K562 (cell line): ENCODE data around the gene KLK13. TPM values are rescaled to one million over a fixed set of nuclear protein-coding genes. Genes with fewer than 3 reads are reported as not detected.

Source experiments
- CEBPG ChIP-seq, 3 experiments: fragments of 200-800 bp in 1 of 3; sonication (Bioruptor generic) in 1 of 3; sonication (generic) in 1 of 3; formaldehyde crosslinking in 1 of 3; IDR thresholded peaks in 2 of 3; conservative IDR thresholded peaks in 1 of 3; 2 replicates each; pipeline versions ENCODE4 v1.6.1 to v1.8.0; 2016 to 2022; ENCODE audit warnings: missing compliant biosample characterization in 2 of 3, missing genetic modification characterization in 2 of 3, mild to moderate bottlenecking in 1 of 3, missing genetic modification reagents in 1 of 3
- HMG20B ChIP-seq: fragments of 250-450 bp; sonication (Bioruptor Pico); IDR thresholded peaks from 2 replicates; pipeline ENCODE4 v1.5.0; 2021; ENCODE audit warnings: mild to moderate bottlenecking
- HNRNPL ChIP-seq: fragments of 200-400 bp; formaldehyde crosslinking; IDR thresholded peaks from 2 replicates; pipeline ENCODE4 v1.6.1; 2017; ENCODE audit warnings: low read depth, mild to moderate bottlenecking, low read length
- MECOM ChIP-seq: fragments of 250-450 bp; sonication (Bioruptor Pico); IDR thresholded peaks from 2 replicates; pipeline ENCODE4 v1.8.0; 2022; ENCODE audit warnings: inconsistent platforms
- MYBL2 ChIP-seq, 2 experiments: fragments of 450-650 bp in 1 of 2; sonication (generic) in 1 of 2; formaldehyde crosslinking in 1 of 2; IDR thresholded peaks; 2 replicates each; pipeline versions ENCODE4 v1.6.1 to v1.8.1; 2017 to 2022; ENCODE audit warnings: borderline replicate concordance in 1 of 2, inconsistent platforms in 1 of 2, low read depth in 1 of 2, mild to moderate bottlenecking in 1 of 2, missing genetic modification reagents in 1 of 2, moderate library complexity in 1 of 2
- PHB2 ChIP-seq: fragments of 450-650 bp; IDR thresholded peaks from 2 replicates; pipeline ENCODE4 v1.6.1; 2017; ENCODE audit warnings: low read depth
- SNIP1 ChIP-seq: fragments of 450-650 bp; IDR thresholded peaks from 2 replicates; pipeline ENCODE4 v1.7.1; 2017; ENCODE audit warnings: low read depth, mild to moderate bottlenecking
- STAG1 ChIP-seq: sonication (generic); formaldehyde crosslinking; IDR thresholded peaks from 2 replicates; pipeline ENCODE4 v1.5.0; 2020; ENCODE audit warnings: missing genetic modification reagents, borderline replicate concordance
- TGIF2 ChIP-seq: sonication (generic); formaldehyde crosslinking; IDR thresholded peaks from 2 replicates; pipeline ENCODE4 v1.8.1; 2022; ENCODE audit warnings: mild to moderate bottlenecking, missing genetic modification reagents, moderate library complexity
- U2AF2 ChIP-seq: fragments of 200-400 bp; formaldehyde crosslinking; optimal IDR thresholded peaks from 2 replicates; pipeline ENCODE3; 2017; ENCODE audit warnings: low read depth, mild to moderate bottlenecking, low read length
- ZFP30 ChIP-seq: fragments of 250-450 bp; sonication (Bioruptor Pico); IDR thresholded peaks from 2 replicates; pipeline ENCODE4 v1.8.0; 2022; ENCODE audit warnings: moderate library complexity, mild to moderate bottlenecking, inconsistent platforms, borderline replicate concordance
- ZNF354B ChIP-seq: fragments of 250-450 bp; sonication (Bioruptor Pico); IDR thresholded peaks from 2 replicates; pipeline ENCODE4 v1.4.0; 2020
- ZNF444 ChIP-seq: fragments of 250-450 bp; sonication (Bioruptor Pico); IDR thresholded peaks from 2 replicates; pipeline ENCODE4 v1.4.0; 2020; ENCODE audit warnings: mild to moderate bottlenecking, moderate library complexity
- ZNF449 ChIP-seq: fragments of 250-450 bp; sonication (Bioruptor Pico); IDR thresholded peaks from 2 replicates; pipeline ENCODE4 v1.8.0; 2022; ENCODE audit warnings: moderate library complexity, mild to moderate bottlenecking, inconsistent platforms
- ZNF511 ChIP-seq: sonication (generic); formaldehyde crosslinking; IDR thresholded peaks from 2 replicates; pipeline ENCODE4 v1.8.0; 2022; ENCODE audit warnings: mild to moderate bottlenecking, missing genetic modification reagents
- polyA plus RNA-seq, 8 experiments: library from polyadenylated mRNA; depleted of rRNA in 4 of 8; stranded (reverse) in 5 of 8; unstranded in 3 of 8; fragments of >200 nt; fragmentation: Nextera tagmentation in 2 of 8; fragmentation: Illumina TruSeq in 1 of 8; extraction: Ambion mirVana in 2 of 8; extraction: Trizol in 1 of 8; gene quantifications; 2 replicates each; pipeline versions ENCODE4 v1.2.1 to v1.2.3, GENCODE V29; 2011 to 2014; ENCODE audit warnings: inconsistent platforms in 1 of 8, missing spikeins in 1 of 8
- total RNA-seq, 7 experiments: library from RNA; depleted of rRNA in 6 of 7; stranded (reverse); fragments of >200 nt in 6 of 7; fragmentation: Illumina TruSeq in 2 of 7; extraction: Trizol in 2 of 7; gene quantifications; 2 replicates each; pipeline versions ENCODE4 v1.2.1 to v1.2.3, GENCODE V29; 2011 to 2021; ENCODE audit warnings: low replicate concordance in 1 of 7
- TF ChIP-seq, protein P1 (sequence below): sonication (generic); formaldehyde crosslinking; IDR thresholded peaks from 2 replicates; pipeline ENCODE4 v1.5.0; 2020; ENCODE audit warnings: missing genetic modification reagents
- TF ChIP-seq, protein P2 (sequence below): sonication (generic); formaldehyde crosslinking; IDR thresholded peaks from 2 replicates; pipeline ENCODE4 v1.8.0; 2022; ENCODE audit warnings: missing genetic modification reagents, mild to moderate bottlenecking, moderate library complexity, borderline replicate concordance
- TF ChIP-seq, protein P3 (sequence below): fragments of 450-650 bp; IDR thresholded peaks from 2 replicates; pipeline ENCODE4 v1.6.1; 2014; ENCODE audit warnings: low read depth, mild to moderate bottlenecking, moderate library complexity, borderline replicate concordance
- TF ChIP-seq, protein P4 (sequence below): fragments of 250-450 bp; sonication (Bioruptor Pico); IDR thresholded peaks from 2 replicates; pipeline ENCODE4 v1.5.0; 2022; ENCODE audit warnings: mild to moderate bottlenecking

KLK13 gene
- total and polyA plus RNA-seq, 9 of the 15 experiments (the other 6 are each of a cell fraction or from before 2014, with no cell fraction given): 0.72 to 9.0 (median 2.3) TPM

GRCh38 chr19:51107406-51108065, 42.6 kb upstream of the KLK13 start (continued):
- no peak; the same call in 1 of the 2 replicates for TF ChIP-seq ZNF511 (CRISPR knock-in tag)
- TF ChIP-seq PHB2: peak; percentile 53; the same call in 1 of the 2 replicates
- no peak for TF ChIP-seq MECOM
- no peak for TF ChIP-seq ZNF354B
- no peak for TF ChIP-seq MYBL2 (IDR thresholded peaks at IDR 0.05; ENCODE audit: low read depth)
- no peak for TF ChIP-seq MYBL2 (CRISPR knock-in tag; IDR thresholded peaks at IDR 0.05; ENCODE audit: borderline replicate concordance)
- TF ChIP-seq, protein P1, sequence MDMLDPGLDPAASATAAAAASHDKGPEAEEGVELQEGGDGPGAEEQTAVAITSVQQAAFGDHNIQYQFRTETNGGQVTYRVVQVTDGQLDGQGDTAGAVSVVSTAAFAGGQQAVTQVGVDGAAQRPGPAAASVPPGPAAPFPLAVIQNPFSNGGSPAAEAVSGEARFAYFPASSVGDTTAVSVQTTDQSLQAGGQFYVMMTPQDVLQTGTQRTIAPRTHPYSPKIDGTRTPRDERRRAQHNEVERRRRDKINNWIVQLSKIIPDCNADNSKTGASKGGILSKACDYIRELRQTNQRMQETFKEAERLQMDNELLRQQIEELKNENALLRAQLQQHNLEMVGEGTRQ: no peak
- no peak for TF ChIP-seq HMG20B (CRISPR knock-in tag)
- no peak for TF ChIP-seq ZFP30 (CRISPR knock-in tag)
- no peak for TF ChIP-seq SNIP1
- TF ChIP-seq, protein P2, sequence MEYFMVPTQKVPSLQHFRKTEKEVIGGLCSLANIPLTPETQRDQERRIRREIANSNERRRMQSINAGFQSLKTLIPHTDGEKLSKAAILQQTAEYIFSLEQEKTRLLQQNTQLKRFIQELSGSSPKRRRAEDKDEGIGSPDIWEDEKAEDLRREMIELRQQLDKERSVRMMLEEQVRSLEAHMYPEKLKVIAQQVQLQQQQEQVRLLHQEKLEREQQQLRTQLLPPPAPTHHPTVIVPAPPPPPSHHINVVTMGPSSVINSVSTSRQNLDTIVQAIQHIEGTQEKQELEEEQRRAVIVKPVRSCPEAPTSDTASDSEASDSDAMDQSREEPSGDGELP (CRISPR knock-in tag): no peak
- TF ChIP-seq ZNF444 (CRISPR knock-in tag): no peak
- no peak for TF ChIP-seq U2AF2
- no peak for TF ChIP-seq STAG1
- TF ChIP-seq TGIF2 (CRISPR knock-in tag): no peak
- TF ChIP-seq CEBPG (CRISPR knock-in tag; IDR thresholded peaks at IDR 0.05): no peak
- no peak for TF ChIP-seq CEBPG (tag; conservative IDR thresholded peaks at IDR 0.05 in 1 of 2, IDR thresholded peaks at IDR 0.05 in 1 of 2)
- TF ChIP-seq HNRNPL: no peak
- TF ChIP-seq ZNF449 (CRISPR knock-in tag): no peak
- TF ChIP-seq, protein P3, sequence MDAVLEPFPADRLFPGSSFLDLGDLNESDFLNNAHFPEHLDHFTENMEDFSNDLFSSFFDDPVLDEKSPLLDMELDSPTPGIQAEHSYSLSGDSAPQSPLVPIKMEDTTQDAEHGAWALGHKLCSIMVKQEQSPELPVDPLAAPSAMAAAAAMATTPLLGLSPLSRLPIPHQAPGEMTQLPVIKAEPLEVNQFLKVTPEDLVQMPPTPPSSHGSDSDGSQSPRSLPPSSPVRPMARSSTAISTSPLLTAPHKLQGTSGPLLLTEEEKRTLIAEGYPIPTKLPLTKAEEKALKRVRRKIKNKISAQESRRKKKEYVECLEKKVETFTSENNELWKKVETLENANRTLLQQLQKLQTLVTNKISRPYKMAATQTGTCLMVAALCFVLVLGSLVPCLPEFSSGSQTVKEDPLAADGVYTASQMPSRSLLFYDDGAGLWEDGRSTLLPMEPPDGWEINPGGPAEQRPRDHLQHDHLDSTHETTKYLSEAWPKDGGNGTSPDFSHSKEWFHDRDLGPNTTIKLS: peak; percentile 12; the same call in 1 of the 2 replicates
- TF ChIP-seq, protein P4, sequence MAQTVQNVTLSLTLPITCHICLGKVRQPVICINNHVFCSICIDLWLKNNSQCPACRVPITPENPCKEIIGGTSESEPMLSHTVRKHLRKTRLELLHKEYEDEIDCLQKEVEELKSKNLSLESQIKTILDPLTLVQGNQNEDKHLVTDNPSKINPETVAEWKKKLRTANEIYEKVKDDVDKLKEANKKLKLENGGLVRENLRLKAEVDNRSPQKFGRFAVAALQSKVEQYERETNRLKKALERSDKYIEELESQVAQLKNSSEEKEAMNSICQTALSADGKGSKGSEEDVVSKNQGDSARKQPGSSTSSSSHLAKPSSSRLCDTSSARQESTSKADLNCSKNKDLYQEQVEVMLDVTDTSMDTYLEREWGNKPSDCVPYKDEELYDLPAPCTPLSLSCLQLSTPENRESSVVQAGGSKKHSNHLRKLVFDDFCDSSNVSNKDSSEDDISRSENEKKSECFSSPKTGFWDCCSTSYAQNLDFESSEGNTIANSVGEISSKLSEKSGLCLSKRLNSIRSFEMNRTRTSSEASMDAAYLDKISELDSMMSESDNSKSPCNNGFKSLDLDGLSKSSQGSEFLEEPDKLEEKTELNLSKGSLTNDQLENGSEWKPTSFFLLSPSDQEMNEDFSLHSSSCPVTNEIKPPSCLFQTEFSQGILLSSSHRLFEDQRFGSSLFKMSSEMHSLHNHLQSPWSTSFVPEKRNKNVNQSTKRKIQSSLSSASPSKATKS (CRISPR knock-in tag): no peak
